A673 (cell line): ENCODE measurements around the gene HSPA2.

Experiments used
- EZH2 ChIP-seq: fragments of 200-600 bp; sonication (generic); IDR thresholded peaks from 2 replicates; pipeline ENCODE4 v1.6.1; 2017; ENCODE audit warnings: borderline replicate concordance, low read depth, mild to moderate bottlenecking, mixed read lengths, antibody characterized with exemption, low read length; ENCODE audit not compliant: poor library complexity, severe bottlenecking
- TF ChIP-seq, protein P1 (sequence below): fragments of 300-800, 200-600 bp; sonication (generic); conservative IDR thresholded peaks from 2 replicates; pipeline ENCODE4 v1.5.1; 2017; ENCODE audit warnings: low read depth, mild to moderate bottlenecking, antibody characterized with exemption, low read length, moderate library complexity, mixed read lengths

DNA sequence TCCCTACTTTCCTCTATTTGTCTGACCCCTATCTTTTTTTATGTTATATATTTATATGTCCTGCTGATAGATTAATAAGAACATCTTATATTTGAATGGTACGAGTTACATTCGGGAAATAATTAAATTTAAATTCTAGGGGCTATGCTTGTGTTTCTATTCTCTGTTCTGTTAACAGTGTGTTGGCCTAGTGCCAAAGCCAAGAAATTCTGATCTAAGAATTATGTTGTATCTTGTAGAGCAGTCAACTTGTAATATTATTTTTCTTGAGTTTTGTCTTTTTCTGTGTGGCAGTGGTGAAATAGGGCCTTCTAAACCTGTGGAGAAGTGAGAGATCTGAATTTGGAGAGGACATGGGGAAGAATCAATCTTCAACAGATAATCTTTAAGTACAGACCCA lies 9.0 kb upstream of the HSPA2 start:
- TF ChIP-seq, protein P1, sequence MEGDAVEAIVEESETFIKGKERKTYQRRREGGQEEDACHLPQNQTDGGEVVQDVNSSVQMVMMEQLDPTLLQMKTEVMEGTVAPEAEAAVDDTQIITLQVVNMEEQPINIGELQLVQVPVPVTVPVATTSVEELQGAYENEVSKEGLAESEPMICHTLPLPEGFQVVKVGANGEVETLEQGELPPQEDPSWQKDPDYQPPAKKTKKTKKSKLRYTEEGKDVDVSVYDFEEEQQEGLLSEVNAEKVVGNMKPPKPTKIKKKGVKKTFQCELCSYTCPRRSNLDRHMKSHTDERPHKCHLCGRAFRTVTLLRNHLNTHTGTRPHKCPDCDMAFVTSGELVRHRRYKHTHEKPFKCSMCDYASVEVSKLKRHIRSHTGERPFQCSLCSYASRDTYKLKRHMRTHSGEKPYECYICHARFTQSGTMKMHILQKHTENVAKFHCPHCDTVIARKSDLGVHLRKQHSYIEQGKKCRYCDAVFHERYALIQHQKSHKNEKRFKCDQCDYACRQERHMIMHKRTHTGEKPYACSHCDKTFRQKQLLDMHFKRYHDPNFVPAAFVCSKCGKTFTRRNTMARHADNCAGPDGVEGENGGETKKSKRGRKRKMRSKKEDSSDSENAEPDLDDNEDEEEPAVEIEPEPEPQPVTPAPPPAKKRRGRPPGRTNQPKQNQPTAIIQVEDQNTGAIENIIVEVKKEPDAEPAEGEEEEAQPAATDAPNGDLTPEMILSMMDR = no peak
- TF ChIP-seq EZH2 = no peak
